ENCODE results near the gene PPP3CA. TPM values are rescaled to one million over a fixed set of nuclear protein-coding genes. Genes with fewer than 3 reads are reported as not detected.
A peak's percentile ranks its signal among the peaks of the same experiment; 100 is the strongest.

Gene PPP3CA
- total RNA-seq, 1 experiment from 2014 or later, result 40.2 TPM

DNA sequence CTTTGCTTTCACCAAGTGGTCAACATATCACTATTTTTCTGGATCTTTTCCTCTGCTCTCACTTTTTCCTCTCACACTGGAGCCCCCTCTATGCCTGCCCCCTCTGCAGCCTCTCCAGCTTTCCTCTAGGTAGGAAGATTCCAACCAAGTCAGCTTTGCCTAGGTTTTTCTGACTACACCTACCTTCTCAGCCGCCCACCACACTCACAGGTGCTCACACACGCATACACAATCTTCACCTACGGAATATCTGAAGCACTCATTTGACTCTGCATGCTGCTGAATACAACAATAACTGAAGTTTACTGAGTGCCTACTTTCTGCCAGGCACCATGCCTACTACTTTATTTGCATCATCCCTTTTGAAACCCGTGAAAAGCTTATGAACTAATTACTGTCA lies 328.0 kb downstream of the PPP3CA start:
- no peaks in the 10 kb centered on the region for H3K79me2 ChIP-seq (ENCODE audit: low read depth)
- H3K4me3 ChIP-seq, result no peak overlapping the region
- no TSS peak for BruUV-seq (replicated peaks)
- H3K36me3 ChIP-seq (ENCODE audit: low read depth), result no peaks in the 10 kb centered on the region; the same call in 1 of the 2 replicates
- H3K4me1 ChIP-seq (replicated peaks; ENCODE audit: insufficient read depth), result peaks cover 22% of the 10 kb centered on the region
- TF ChIP-seq EZH2 (IDR thresholded peaks at IDR 0.05; ENCODE audit: low read depth), result no peak
- TF ChIP-seq, protein P1, sequence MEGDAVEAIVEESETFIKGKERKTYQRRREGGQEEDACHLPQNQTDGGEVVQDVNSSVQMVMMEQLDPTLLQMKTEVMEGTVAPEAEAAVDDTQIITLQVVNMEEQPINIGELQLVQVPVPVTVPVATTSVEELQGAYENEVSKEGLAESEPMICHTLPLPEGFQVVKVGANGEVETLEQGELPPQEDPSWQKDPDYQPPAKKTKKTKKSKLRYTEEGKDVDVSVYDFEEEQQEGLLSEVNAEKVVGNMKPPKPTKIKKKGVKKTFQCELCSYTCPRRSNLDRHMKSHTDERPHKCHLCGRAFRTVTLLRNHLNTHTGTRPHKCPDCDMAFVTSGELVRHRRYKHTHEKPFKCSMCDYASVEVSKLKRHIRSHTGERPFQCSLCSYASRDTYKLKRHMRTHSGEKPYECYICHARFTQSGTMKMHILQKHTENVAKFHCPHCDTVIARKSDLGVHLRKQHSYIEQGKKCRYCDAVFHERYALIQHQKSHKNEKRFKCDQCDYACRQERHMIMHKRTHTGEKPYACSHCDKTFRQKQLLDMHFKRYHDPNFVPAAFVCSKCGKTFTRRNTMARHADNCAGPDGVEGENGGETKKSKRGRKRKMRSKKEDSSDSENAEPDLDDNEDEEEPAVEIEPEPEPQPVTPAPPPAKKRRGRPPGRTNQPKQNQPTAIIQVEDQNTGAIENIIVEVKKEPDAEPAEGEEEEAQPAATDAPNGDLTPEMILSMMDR (conservative IDR thresholded peaks at IDR 0.05), result no peak
- intact Hi-C loops (cut with micrococcal nuclease; ENCODE audit: unreplicated experiment), result no loop called here
- H2AFZ ChIP-seq, result no peak overlapping the region
- H3K9me3 ChIP-seq (ENCODE audit: insufficient read depth, low read depth), result no peaks in the 10 kb centered on the region
- no peaks in the 10 kb centered on the region for H4K20me1 ChIP-seq (ENCODE audit: insufficient read depth)
- H3K27me3 ChIP-seq (ENCODE audit: insufficient read depth, low read depth), result no peaks in the 10 kb centered on the region
- CTCF ChIA-PET, result no interaction called here
- DNase-seq, result no peak
- no peaks in the 10 kb centered on the region for H3K9me2 ChIP-seq (ENCODE audit: insufficient read depth)
- H3F3A ChIP-seq (ENCODE audit: insufficient read depth, low read depth), result peaks cover 15% of the 10 kb centered on the region; the same call in 1 of the 2 replicates
- 0 out of 2 replicates have a peak overlapping the region, but pooled peaks have one; percentile 40 for H3K4me2 ChIP-seq
- POLR2A ChIA-PET (ENCODE audit: unreplicated experiment), result interaction anchor here (0.5 kb wide), 1 partner anchor 631 kb away, joined by 3 read pairs; no protein-coding TSS in a partner anchor
- peak overlapping the region; percentile 55 for H3K27ac ChIP-seq

DNA sequence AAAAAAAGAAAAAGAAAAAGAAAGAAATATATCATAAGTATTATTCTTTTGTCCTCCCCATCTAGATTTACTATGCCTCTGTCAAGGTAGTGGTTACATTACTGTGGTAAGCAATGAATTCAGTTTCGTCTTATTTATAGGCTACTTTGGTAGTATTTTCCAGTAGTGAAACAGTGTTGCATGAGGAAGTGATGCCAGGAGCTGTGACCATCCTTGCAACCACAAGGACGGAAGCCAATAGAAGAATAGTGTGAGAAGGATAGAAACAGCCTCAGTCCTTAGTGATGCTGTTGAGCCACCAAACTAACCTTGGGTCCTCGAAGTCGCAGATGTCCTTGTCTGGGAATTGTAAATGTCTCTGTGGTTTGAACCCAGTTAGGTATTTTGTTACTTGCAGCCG lies 328.5 kb downstream of the PPP3CA start:
- no peaks in the 10 kb centered on the region for H3K27me3 ChIP-seq (ENCODE audit: insufficient read depth, low read depth)
- no TSS peak for BruUV-seq (replicated peaks)
- H3K4me2 ChIP-seq, result no peak overlapping the region
- peaks cover 15% of the 10 kb centered on the region; the same call in 1 of the 2 replicates for H3F3A ChIP-seq (ENCODE audit: insufficient read depth, low read depth)
- H3K79me2 ChIP-seq (ENCODE audit: low read depth), result no peaks in the 10 kb centered on the region
- no peaks in the 10 kb centered on the region; the same call in 1 of the 2 replicates for H3K36me3 ChIP-seq (ENCODE audit: low read depth)
- peaks cover 22% of the 10 kb centered on the region for H3K4me1 ChIP-seq (replicated peaks; ENCODE audit: insufficient read depth)
- no peaks in the 10 kb centered on the region for H3K9me3 ChIP-seq (ENCODE audit: insufficient read depth, low read depth)
- intact Hi-C loops (cut with micrococcal nuclease; ENCODE audit: unreplicated experiment), result no loop called here
- no peak overlapping the region for H3K27ac ChIP-seq
- ChIA-PET POLR2A (ENCODE audit: unreplicated experiment) (no interaction called here), CTCF (no interaction called here)
- no peak for DNase-seq
- no peak for TF ChIP-seq EZH2 (IDR thresholded peaks at IDR 0.05; ENCODE audit: low read depth)
- TF ChIP-seq, protein P1 (conservative IDR thresholded peaks at IDR 0.05), result no peak
- H4K20me1 ChIP-seq (ENCODE audit: insufficient read depth), result no peaks in the 10 kb centered on the region
- H2AFZ ChIP-seq, result no peak overlapping the region
- H3K9me2 ChIP-seq (ENCODE audit: insufficient read depth), result no peaks in the 10 kb centered on the region
- no peak overlapping the region for H3K4me3 ChIP-seq

DNA sequence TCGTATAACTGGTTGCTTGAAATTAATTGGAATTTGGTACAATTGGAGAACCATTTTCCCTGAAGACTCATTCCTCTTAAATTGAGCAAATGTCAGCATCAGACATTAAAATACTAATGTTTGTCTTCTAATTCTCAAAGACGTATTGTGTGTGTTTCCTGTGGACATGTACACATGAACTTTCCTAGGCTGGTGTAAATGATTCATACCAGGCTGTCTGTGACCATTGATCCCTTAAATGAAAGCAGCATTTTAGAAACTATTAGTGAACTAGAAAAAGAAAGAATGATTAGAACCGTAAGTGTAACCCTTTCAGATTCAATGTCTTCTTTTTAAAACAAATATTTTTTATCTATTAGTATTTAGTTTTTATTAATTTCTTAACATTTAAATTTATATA lies 332.9 kb downstream of the PPP3CA start:
- TF ChIP-seq, protein P1 (conservative IDR thresholded peaks at IDR 0.05), result no peak
- no peak for TF ChIP-seq EZH2 (IDR thresholded peaks at IDR 0.05; ENCODE audit: low read depth)
- Histone ChIP-seq H3K27me3 (ENCODE audit: insufficient read depth, low read depth) (no peaks in the 10 kb centered on the region), H3K79me2 (ENCODE audit: low read depth) (no peaks in the 10 kb centered on the region), H3K4me3 (no peak overlapping the region), H3K4me1 (replicated peaks; ENCODE audit: insufficient read depth) (peaks cover 2% of the 10 kb centered on the region), H3F3A (ENCODE audit: insufficient read depth, low read depth) (peaks cover under 1% of the 10 kb centered on the region; the same call in 1 of the 2 replicates), H3K9me2 (ENCODE audit: insufficient read depth) (no peaks in the 10 kb centered on the region), H3K27ac (no peak overlapping the region), H4K20me1 (ENCODE audit: insufficient read depth) (no peaks in the 10 kb centered on the region), H3K4me2 (no peak overlapping the region), H3K36me3 (ENCODE audit: low read depth) (no peaks in the 10 kb centered on the region), H3K9me3 (ENCODE audit: insufficient read depth, low read depth) (no peaks in the 10 kb centered on the region), H2AFZ (no peak overlapping the region)
- POLR2A ChIA-PET (ENCODE audit: unreplicated experiment), result no interaction called here
- no TSS peak for BruUV-seq (replicated peaks)
- intact Hi-C loops (cut with micrococcal nuclease; ENCODE audit: unreplicated experiment), result no loop called here
- CTCF ChIA-PET, result no interaction called here
- no peak for DNase-seq
